Right lobe of liver (tissue), 4 donors: ENCODE measurements around the gene MIXL1.

Source experiments
- CTCF ChIP-seq, 4 donors: fragments of 200-600 bp in 3 of 4; fragments of 450-650 bp in 1 of 4; IDR thresholded peaks; one replicate each; pipeline versions ENCODE4 v1.5.1 to v1.8.0; 2016 to 2022; ENCODE audit warnings: antibody characterized with exemption in 4 of 4, mild to moderate bottlenecking in 2 of 4
- POLR2A ChIP-seq: fragments of 450-650 bp; IDR thresholded peaks from one replicate; pipeline ENCODE4 v1.6.1; 2017; ENCODE audit warnings: antibody characterized with exemption, mild to moderate bottlenecking
- donor health status: DM: no; HTN: no; CAD: no.
- donor health status: DM: no; HTN: no; CAD: no.
- donor health status: DM: no; HTN: yes; CAD: no.

- TF ChIP-seq CTCF (IDR thresholded peaks at IDR 0.05) (no peak), POLR2A (no peak)
Observed at GRCh38 chr1:226276077-226276682, 52.7 kb downstream of the MIXL1 start.
